ENCODE results near the gene NUP62CL. TPM values are rescaled to one million over a fixed set of nuclear protein-coding genes. Genes with fewer than 3 reads are reported as not detected.

Gene NUP62CL
- total and polyA plus RNA-seq, 2 of the 13 experiments (the other 11 are each of a cell fraction or from before 2014, with no cell fraction given): 4.2 to 5.8 TPM

DNA sequence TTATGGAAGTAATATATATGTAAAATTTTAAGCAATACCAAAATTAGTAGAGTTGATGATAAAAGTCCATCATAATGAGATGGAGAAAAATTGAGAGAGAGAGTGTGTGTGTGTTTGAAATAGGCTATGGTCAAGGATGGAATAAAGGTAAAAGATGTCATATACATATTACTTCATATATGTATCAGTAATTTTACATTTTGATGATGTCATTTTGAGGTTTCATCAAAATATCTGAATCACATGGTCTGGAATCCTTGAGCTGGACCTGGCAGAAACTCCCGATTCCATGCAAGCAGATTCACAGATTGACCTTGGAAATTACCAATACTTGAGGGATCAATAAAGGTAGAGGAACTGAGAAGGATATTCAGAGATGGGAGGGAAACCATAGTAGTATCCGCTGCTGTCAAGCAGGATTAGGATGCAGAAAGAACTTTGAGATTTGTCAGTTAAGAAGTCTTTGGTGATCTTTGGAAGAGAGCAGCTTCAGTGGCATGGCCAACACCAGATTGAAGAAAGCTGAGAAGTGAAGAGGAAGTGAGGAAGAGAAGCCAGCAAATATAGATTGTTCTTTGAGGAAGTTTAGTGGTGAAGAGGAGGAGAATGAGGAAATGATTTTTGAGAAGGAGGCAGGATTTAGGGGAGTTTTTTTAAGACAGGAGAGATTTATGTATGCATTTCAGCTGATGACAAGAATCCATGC is 21.7 kb upstream of the NUP62CL start (continued):
- TF ChIP-seq ZFP37 (CRISPR knock-in tag; IDR thresholded peaks at IDR 0.05; ENCODE audit: borderline replicate concordance) (no peak), ZNF121 (CRISPR knock-in tag; IDR thresholded peaks at IDR 0.05) (no peak), ZNF598 (CRISPR knock-in tag; IDR thresholded peaks at IDR 0.05; ENCODE audit: borderline replicate concordance) (no peak), ZNF44 (CRISPR knock-in tag; IDR thresholded peaks at IDR 0.05) (no peak)

DNA sequence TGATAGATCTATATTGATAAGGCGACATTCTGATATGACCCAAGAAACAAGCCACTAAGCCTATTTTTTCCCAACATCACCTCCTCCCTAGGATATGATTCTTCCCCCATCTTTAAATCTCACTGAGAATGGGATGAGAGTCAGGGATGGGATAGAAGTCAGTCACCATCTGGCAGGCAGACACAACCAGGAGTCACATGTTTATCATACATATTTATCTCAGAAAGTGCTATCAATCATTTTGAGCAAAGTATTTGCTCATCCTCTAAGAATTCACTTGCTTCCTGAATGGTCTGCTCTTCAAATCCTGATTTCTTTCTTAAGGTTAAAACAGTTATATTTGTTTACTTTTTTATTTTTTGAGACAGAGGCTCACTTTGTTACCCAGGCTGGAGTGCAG is 20.5 kb upstream of the NUP62CL start:
- POLR2A ChIA-PET: no interaction called here
- no peaks in the 10 kb centered on the region for H3K79me2 ChIP-seq (ENCODE audit: insufficient read depth, low read length)
- ATAC-seq (no peak), FAIRE-seq (no peak), DNase-seq (ENCODE audit: low spot score) (no peak)
- no peak overlapping the region for H2AFZ ChIP-seq (ENCODE audit: low read length)
- no peak overlapping the region for H3K9ac ChIP-seq (ENCODE audit: insufficient read depth, low read depth, low read length)
- no peak overlapping the region for H3K27ac ChIP-seq (ENCODE audit: extremely low read length, insufficient read depth, low read length)
- WGBS (ENCODE audit: low lambda C conversion rate): 10% methylated on average over 1 of the region's 1 CpG
- H3K4me2 ChIP-seq (ENCODE audit: low read depth, low read length): no peak overlapping the region
- H3K4me1 ChIP-seq (ENCODE audit: insufficient read depth, low read length): no peaks in the 10 kb centered on the region
- BruUV-seq (replicated peaks): no TSS peak
- intact Hi-C loops (cut with micrococcal nuclease; ENCODE audit: unreplicated experiment) (loop anchor here (5.0 kb wide), 1 partner anchor 376 kb away; no protein-coding TSS in a partner anchor), in situ Hi-C loops (cut with HindIII; ENCODE audit: extremely low pct_ligation_motif_present, low pct_unique_long_range_greater_than_20kb) (no loop called here)
- H3K27me3 ChIP-seq (ENCODE audit: control insufficient read depth in 1 of 2, insufficient read depth in 2 of 2, low read length in 2 of 2): no peaks in the 10 kb centered on the region
- CTCF ChIA-PET (ENCODE audit: low intra/inter-chr PET ratio, low total read pairs): no interaction called here
- TF ChIP-seq NCOA5 (CRISPR knock-in tag; IDR thresholded peaks at IDR 0.05): no peak
- TF ChIP-seq ZNF232 (CRISPR knock-in tag; IDR thresholded peaks at IDR 0.05; ENCODE audit: borderline replicate concordance): no peak
- TF ChIP-seq ARID2 (CRISPR knock-in tag; IDR thresholded peaks at IDR 0.05; ENCODE audit: borderline replicate concordance): no peak
- TF ChIP-seq, protein P1, sequence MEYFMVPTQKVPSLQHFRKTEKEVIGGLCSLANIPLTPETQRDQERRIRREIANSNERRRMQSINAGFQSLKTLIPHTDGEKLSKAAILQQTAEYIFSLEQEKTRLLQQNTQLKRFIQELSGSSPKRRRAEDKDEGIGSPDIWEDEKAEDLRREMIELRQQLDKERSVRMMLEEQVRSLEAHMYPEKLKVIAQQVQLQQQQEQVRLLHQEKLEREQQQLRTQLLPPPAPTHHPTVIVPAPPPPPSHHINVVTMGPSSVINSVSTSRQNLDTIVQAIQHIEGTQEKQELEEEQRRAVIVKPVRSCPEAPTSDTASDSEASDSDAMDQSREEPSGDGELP (IDR thresholded peaks at IDR 0.05; ENCODE audit: borderline replicate concordance, low read depth): no peak
- no peak for TF ChIP-seq JUND (CRISPR knock-in tag; IDR thresholded peaks at IDR 0.05)
- no peak for TF ChIP-seq ATF1 (CRISPR knock-in tag; IDR thresholded peaks at IDR 0.05)
- no peaks in the 10 kb centered on the region for H3K9me3 ChIP-seq (ENCODE audit: low read length)
- no peaks in the 10 kb centered on the region for H4K20me1 ChIP-seq (ENCODE audit: insufficient read depth, low read length)
- H3K4me3 ChIP-seq (replicated peaks in 1 of 3; ENCODE audit: insufficient read depth in 1 of 3, low read depth in 2 of 3, low read length in 3 of 3): no peak overlapping the region
- H3K36me3 ChIP-seq (replicated peaks in 1 of 2; ENCODE audit: control insufficient read depth in 1 of 2, insufficient read depth in 2 of 2, low read length in 2 of 2): no peaks in the 10 kb centered on the region

All from HepG2 (cell line).